HCT116 (cell line): ENCODE data around the gene ZFHX3. TPM values are rescaled to one million over a fixed set of nuclear protein-coding genes. Genes with fewer than 3 reads are reported as not detected.

ENCODE experiments used
- ATAC-seq: fragments of 200-7000 bp; cut with Tn5 transposase; 2 replicates; pipeline ENCODE4 v1.9.1; 2020; ENCODE audit warnings: mild to moderate bottlenecking, moderate library complexity
- BruUV-seq: library from RNA; stranded (reverse); fragments of 400-500 nt; replicated peaks from 2 replicates; lab custom pipeline; 2021; lab: Mats Ljungman, UMichigan
- CTCF ChIA-PET: fragments of 300-600 bp; sonication (Branson Sonifier 250); formaldehyde crosslinking; loops from one replicate; lab custom pipeline; 2021; ENCODE audit warnings: antibody characterized with exemption; lab: Charles Lee
- POLR2A ChIA-PET: fragments of 300-600, 350-600 bp; sonication (Branson Sonifier 250); formaldehyde crosslinking; loops from one replicate; lab custom pipeline; 2021; ENCODE audit warnings: antibody characterized with exemption; lab: Charles Lee
- RAD21 ChIA-PET, 2 experiments: fragments of 300-600 bp; sonication (Branson Sonifier 250); formaldehyde crosslinking; loops; one replicate each; lab custom pipeline; 2023; ENCODE audit warnings: low total read pairs in 2 of 2; ENCODE audit not compliant: uncharacterized antibody in 2 of 2, unreplicated experiment in 2 of 2, low non-redundant PET in 1 of 2; lab: Charles Lee
- DNase-seq: peaks from one replicate; pipeline ENCODE4 v3.0.0-alpha.2; 2010; ENCODE audit warnings: low read depth, low spot score
- H2AFZ ChIP-seq: fragments of 200-600 bp; shearing (Covaris generic), sonication (generic); 2 replicates; pipeline ENCODE4 v1.6.1; 2017; ENCODE audit warnings: low read depth, mixed run types, mixed read lengths, antibody characterized with exemption, low read length; ENCODE audit not compliant: poor library complexity, severe bottlenecking
- H3K27ac ChIP-seq: 2 replicates; pipeline ENCODE4 v1.5.1; 2012; ENCODE audit warnings: low read depth, low read length
- H3K27me3 ChIP-seq: fragments of 200-600 bp; sonication (generic); 2 replicates; pipeline ENCODE4 v1.6.1; 2016; ENCODE audit warnings: mixed run types, low read length, mixed read lengths; ENCODE audit not compliant: insufficient read depth
- H3K36me3 ChIP-seq, 2 experiments: fragments of 200-500 bp in 1 of 2; fragments of 200-600 bp in 1 of 2; sonication (Bioruptor generic) in 1 of 2; sonication (generic) in 1 of 2; 2 replicates each; pipeline versions ENCODE4 v1.5.1 to v1.6.1; 2014 to 2016; ENCODE audit warnings: low read length in 2 of 2, inconsistent platforms in 1 of 2, mixed read lengths in 1 of 2, mixed run types in 1 of 2; ENCODE audit not compliant: insufficient read depth in 2 of 2, control insufficient read depth in 1 of 2
- H3K4me1 ChIP-seq, 2 experiments: fragments of 200-600 bp in 1 of 2; sonication (generic) in 1 of 2; 2 replicates each; pipeline versions ENCODE4 v1.5.1 to v1.6.1; 2012 to 2017; ENCODE audit warnings: low read length in 2 of 2, inconsistent platforms in 1 of 2, mild to moderate bottlenecking in 1 of 2, mixed read lengths in 1 of 2, mixed run types in 1 of 2, moderate library complexity in 1 of 2; ENCODE audit not compliant: insufficient read depth in 2 of 2, control insufficient read depth in 1 of 2
- H3K4me2 ChIP-seq: fragments of 200-600 bp; sonication (generic); 2 replicates; pipeline ENCODE4 v1.6.1; 2017; ENCODE audit warnings: mixed run types, low read length, mixed read lengths
- H3K4me3 ChIP-seq, 2 experiments: fragments of 200-600 bp in 1 of 2; sonication (generic) in 1 of 2; replicated peaks in 1 of 2; 2 replicates each; pipeline ENCODE4 v1.5.1; 2011 to 2016; ENCODE audit warnings: low read length in 2 of 2, control low read depth in 1 of 2, low read depth in 1 of 2, mild to moderate bottlenecking in 1 of 2, mixed read lengths in 1 of 2, mixed run types in 1 of 2
- H3K79me2 ChIP-seq: fragments of 200-600 bp; sonication (generic); 2 replicates; pipeline ENCODE4 v1.6.1; 2017; ENCODE audit warnings: mild to moderate bottlenecking, mixed run types, low read length, moderate library complexity, mixed read lengths; ENCODE audit not compliant: insufficient read depth
- H3K9ac ChIP-seq: fragments of 200-600 bp; sonication (generic); 2 replicates; pipeline ENCODE4 v1.6.1; 2016; ENCODE audit warnings: low read length, mixed read lengths
- H3K9me2 ChIP-seq: fragments of 200-600 bp; sonication (generic), shearing (Covaris generic); 2 replicates; pipeline ENCODE4 v1.6.1; 2017; ENCODE audit warnings: mixed run types, mild to moderate bottlenecking, moderate library complexity; ENCODE audit not compliant: insufficient read depth
- H3K9me3 ChIP-seq, 2 experiments: fragments of 200-500 bp in 1 of 2; fragments of 200-600 bp in 1 of 2; sonication (Bioruptor generic) in 1 of 2; sonication (generic) in 1 of 2; 2 replicates each; pipeline ENCODE4 v1.6.1; 2014 to 2017; ENCODE audit warnings: low read length in 2 of 2, mixed read lengths in 2 of 2, inconsistent platforms in 1 of 2, low read depth in 1 of 2, mild to moderate bottlenecking in 1 of 2, mixed run types in 1 of 2, moderate library complexity in 1 of 2; ENCODE audit not compliant: control insufficient read depth in 1 of 2, insufficient read depth in 1 of 2
- H4K20me1 ChIP-seq: fragments of 200-600 bp; sonication (generic), shearing (Covaris generic); 2 replicates; pipeline ENCODE4 v1.6.1; 2017; ENCODE audit warnings: mixed run types, mild to moderate bottlenecking, moderate library complexity; ENCODE audit not compliant: insufficient read depth
- ATF3 ChIP-seq: IDR thresholded peaks from 2 replicates; pipeline ENCODE4 v1.6.1; 2012
- CBX3 ChIP-seq: IDR thresholded peaks from 2 replicates; pipeline ENCODE4 v1.6.1; 2012; ENCODE audit warnings: low read depth
- CTCF ChIP-seq, 3 experiments: fragments of 200-600 bp in 1 of 3; sonication (generic) in 1 of 3; IDR thresholded peaks in 2 of 3; conservative IDR thresholded peaks in 1 of 3; 2 replicates each; pipeline ENCODE4 v1.5.1; 2012 to 2017; ENCODE audit warnings: low read depth in 2 of 3, low read length in 2 of 3, antibody characterized with exemption in 1 of 3, borderline replicate concordance in 1 of 3, control low read depth in 1 of 3, mild to moderate bottlenecking in 1 of 3, mixed read lengths in 1 of 3, mixed run types in 1 of 3, moderate library complexity in 1 of 3; ENCODE audit not compliant: insufficient read depth in 1 of 3
- EGR1 ChIP-seq: IDR thresholded peaks from 2 replicates; pipeline ENCODE4 v1.6.1; 2012; ENCODE audit warnings: low read depth
- ELF1 ChIP-seq: IDR thresholded peaks from 2 replicates; pipeline ENCODE4 v1.6.1; 2012; ENCODE audit warnings: low read depth, borderline replicate concordance
- EZH2 ChIP-seq: fragments of 200-600 bp; sonication (generic); IDR thresholded peaks from 2 replicates; pipeline ENCODE4 v1.6.1; 2017; ENCODE audit warnings: antibody characterized with exemption, mixed run types
- EZH2phosphoT487 ChIP-seq: fragments of 200-600 bp; IDR thresholded peaks from 2 replicates; pipeline ENCODE4 v1.6.1; 2018; ENCODE audit warnings: antibody characterized with exemption, borderline replicate concordance
- FOSL1 ChIP-seq: IDR thresholded peaks from 2 replicates; pipeline ENCODE4 v1.6.1; 2012; ENCODE audit warnings: low read depth
- JUND ChIP-seq: IDR thresholded peaks from 2 replicates; pipeline ENCODE4 v1.6.1; 2012
- MAX ChIP-seq: IDR thresholded peaks from 2 replicates; pipeline ENCODE4 v1.6.1; 2012
- POLR2A ChIP-seq: IDR thresholded peaks from 2 replicates; pipeline ENCODE4 v1.7.0; 2011; ENCODE audit warnings: borderline replicate concordance; ENCODE audit not compliant: insufficient read depth, insufficient read length; ENCODE audit errors: extremely low read depth
- POLR2AphosphoS5 ChIP-seq: IDR thresholded peaks from 2 replicates; pipeline ENCODE4 v1.6.1; 2011; ENCODE audit warnings: mild to moderate bottlenecking, low read depth, low read length, moderate library complexity
- REST ChIP-seq: IDR thresholded peaks from 2 replicates; pipeline ENCODE4 v1.6.1; 2012; ENCODE audit warnings: low read depth
- SIN3A ChIP-seq: IDR thresholded peaks from 2 replicates; pipeline ENCODE4 v1.6.1; 2012; ENCODE audit warnings: low read depth
- SP1 ChIP-seq: IDR thresholded peaks from 2 replicates; pipeline ENCODE4 v1.6.1; 2012; ENCODE audit warnings: low read depth
- SRF ChIP-seq: IDR thresholded peaks from 2 replicates; pipeline ENCODE4 v1.6.1; 2012; ENCODE audit warnings: low read depth
- ZBTB33 ChIP-seq: IDR thresholded peaks from 2 replicates; pipeline ENCODE4 v1.6.1; 2011; ENCODE audit warnings: mild to moderate bottlenecking, low read length, moderate library complexity; ENCODE audit not compliant: insufficient replicate concordance; ENCODE audit errors: extremely low read depth
- ZFX ChIP-seq: fragments of 450-650 bp; IDR thresholded peaks from 2 replicates; pipeline ENCODE4 v1.6.1; 2017
- ZNF274 ChIP-seq: fragments of 200-500 bp; sonication (Bioruptor generic); IDR thresholded peaks from 2 replicates; pipeline ENCODE4 v1.6.1; 2014; ENCODE audit warnings: mild to moderate bottlenecking, low read depth, low read length, inconsistent platforms
- intact Hi-C: fragments of 100-400 bp; cut with micrococcal nuclease; formaldehyde crosslinking; loops from 2 replicates; pipeline ENCODE4 v1.10.0; 2022
- total RNA-seq: library from RNA; stranded (reverse); gene quantifications from one replicate; pipeline ENCODE4 v1.2.1, GENCODE V29; 2021; ENCODE audit not compliant: unreplicated experiment

Gene ZFHX3
- total RNA-seq, 1 experiment from 2014 or later: 6.3 TPM

- ChIA-PET RAD21 (no interaction called here), CTCF (no interaction called here), POLR2A (no interaction called here)
- Histone ChIP-seq H3K27ac (no peak overlapping the region), H3K36me3 (no peaks in the 10 kb centered on the region), H4K20me1 (no peaks in the 10 kb centered on the region), H3K4me2 (no peak overlapping the region), H3K4me1 (peaks cover 8 to 14% of the 10 kb centered on the region in 2 experiments), H3K9me2 (no peaks in the 10 kb centered on the region), H3K27me3 (no peaks in the 10 kb centered on the region), H3K79me2 (peaks cover 27% of the 10 kb centered on the region), H3K9me3 (no peaks in the 10 kb centered on the region), H3K4me3 (no peak overlapping the region), H2AFZ (no peak overlapping the region), H3K9ac (no peak overlapping the region)
- DNase-seq (no peak), ATAC-seq (no peak)
- no peak for TF ChIP-seq ZNF274
- TF ChIP-seq CBX3: no peak
- TF ChIP-seq JUND: no peak
- no peak for TF ChIP-seq FOSL1
- no peak for TF ChIP-seq POLR2AphosphoS5
- no peak for TF ChIP-seq REST
- TF ChIP-seq ZBTB33: no peak
- no peak for TF ChIP-seq SP1
- no peak for TF ChIP-seq POLR2A
- TF ChIP-seq ELF1: no peak
- TF ChIP-seq EZH2phosphoT487: no peak
- TF ChIP-seq SRF: no peak
- TF ChIP-seq ZFX: no peak
- TF ChIP-seq ATF3: no peak
- no peak for TF ChIP-seq SIN3A
- no peak for TF ChIP-seq CTCF (IDR thresholded peaks at IDR 0.05 in 2 of 3, conservative IDR thresholded peaks at IDR 0.05 in 1 of 3; ENCODE audit: borderline replicate concordance in 1 of 3, insufficient read depth in 1 of 3, low read depth in 2 of 3, low read length in 2 of 3)
- no peak for TF ChIP-seq EGR1
- no peak for TF ChIP-seq EZH2
- TF ChIP-seq MAX: no peak
- intact Hi-C loops: no loop called here
- BruUV-seq: no TSS peak
Observed at GRCh38 chr16:73025151-73025855, 22.6 kb downstream of the ZFHX3 start.
